ENCODE data around the gene USP4.
"Not testable (repeated sequence)": the region's sequence is repeated elsewhere in the genome, so short reads cannot be mapped to it uniquely, and the experiment has no call there.

Gene USP4

GRCh38 chr3:49339941-49340800 is at the start of gene USP4:
Gene USP4, minus strand, starts transcription at chr3:49340053. Its CDS starts 29 bp downstream, at chr3:49340024.
- peak; percentile 95 for DNase-seq

- no peak for DNase-seq
These were observed 49.4 kb upstream of the USP4 start for GRCh38 chr3:49389297-49389696.

GRCh38 chr3:49388289-49388820 is 48.5 kb upstream of the USP4 start:
- no peak for DNase-seq

GRCh38 chr3:49387721-49388120 is 47.9 kb upstream of the USP4 start:
- no peak for DNase-seq

GRCh38 chr3:49386056-49386756 is 46.4 kb upstream of the USP4 start:
- no peak for DNase-seq

- no peak for DNase-seq
These were observed 45.8 kb upstream of the USP4 start for GRCh38 chr3:49385617-49386016.

GRCh38 chr3:49383387-49383786 is 43.5 kb upstream of the USP4 start:
- no peak for DNase-seq

GRCh38 chr3:49378249-49378895 is 38.5 kb upstream of the USP4 start:
- peak; percentile 59 for DNase-seq

GRCh38 chr3:49377483-49377882 is 37.6 kb upstream of the USP4 start:
- no peak for DNase-seq

GRCh38 chr3:49371946-49372345 is 32.1 kb upstream of the USP4 start:
- DNase-seq: no peak

GRCh38 chr3:49370585-49371290 is 30.9 kb upstream of the USP4 start:
- no peak for DNase-seq

- DNase-seq: no peak
These were observed 22.7 kb upstream of the USP4 start for GRCh38 chr3:49362561-49362960.

- DNase-seq: no peak
These were observed 19.8 kb upstream of the USP4 start for GRCh38 chr3:49359623-49360022.

GRCh38 chr3:49358884-49359225 is 19.0 kb upstream of the USP4 start:
- no peak for DNase-seq

GRCh38 chr3:49358217-49358883 is 18.5 kb upstream of the USP4 start, which contains the start of gene GPX1:
Gene GPX1, minus strand, starts transcription at chr3:49358353. Its CDS starts 75 bp downstream, at chr3:49358278.
- peak; percentile 97 for DNase-seq

GRCh38 chr3:49357443-49358216 is 17.8 kb upstream of the USP4 start:
- DNase-seq: peak; percentile 53

GRCh38 chr3:49357095-49357442 is 17.2 kb upstream of the USP4 start:
- not testable (repeated sequence) for DNase-seq

GRCh38 chr3:49352890-49353421 is 13.1 kb upstream of the USP4 start:
- no peak for DNase-seq

GRCh38 chr3:49352281-49352680 is 12.4 kb upstream of the USP4 start:
- no peak for DNase-seq

GRCh38 chr3:49351521-49352011 is 11.7 kb upstream of the USP4 start:
- DNase-seq: no peak
